HepG2 (cell line): ENCODE measurements around the gene DSCAML1. TPM values are rescaled to one million over a fixed set of nuclear protein-coding genes. Genes with fewer than 3 reads are reported as not detected.
A peak's percentile ranks its signal among the peaks of the same experiment; 100 is the strongest.

Source experiments
- ARID4A ChIP-seq: sonication (generic); formaldehyde crosslinking; IDR thresholded peaks from 2 replicates; pipeline ENCODE4 v1.5.0; 2020; ENCODE audit warnings: mild to moderate bottlenecking, missing genetic modification reagents, borderline replicate concordance
- CERS6 ChIP-seq: sonication (generic); formaldehyde crosslinking; IDR thresholded peaks from 2 replicates; pipeline ENCODE4 v1.5.0; 2020; ENCODE audit warnings: missing genetic modification reagents
- DPF2 ChIP-seq: sonication (generic); formaldehyde crosslinking; IDR thresholded peaks from 2 replicates; pipeline ENCODE4 v1.4.0; 2020; ENCODE audit warnings: mild to moderate bottlenecking, low read depth, missing genetic modification reagents, borderline replicate concordance
- ELF3 ChIP-seq: IDR thresholded peaks from 2 replicates; pipeline ENCODE4 v1.6.1; 2016; ENCODE audit warnings: missing genetic modification reagents, missing compliant biosample characterization
- FOXK2 ChIP-seq: fragments of 450-650 bp; IDR thresholded peaks from 2 replicates; pipeline ENCODE4 v1.6.1; 2016
- HMG20A ChIP-seq: IDR thresholded peaks from 2 replicates; pipeline ENCODE4 v1.6.1; 2016; ENCODE audit warnings: borderline replicate concordance
- HNRNPH1 ChIP-seq: fragments of 200-400 bp; formaldehyde crosslinking; optimal IDR thresholded peaks from 2 replicates; pipeline ENCODE3; 2017; ENCODE audit warnings: mild to moderate bottlenecking, low read depth, low read length
- KLF11 ChIP-seq: IDR thresholded peaks from 2 replicates; pipeline ENCODE4 v1.6.1; 2016; ENCODE audit warnings: missing compliant biosample characterization
- MIER2 ChIP-seq: IDR thresholded peaks from 2 replicates; pipeline ENCODE4 v1.6.1; 2016; ENCODE audit warnings: missing biosample characterization, missing genetic modification reagents
- NCOA2 ChIP-seq: sonication (generic); formaldehyde crosslinking; IDR thresholded peaks from 2 replicates; pipeline ENCODE4 v1.8.0; 2022; ENCODE audit warnings: inconsistent platforms
- NFYC ChIP-seq: IDR thresholded peaks from 2 replicates; pipeline ENCODE4 v1.6.1; 2016; ENCODE audit warnings: missing genetic modification reagents, missing compliant biosample characterization
- NR2F2 ChIP-seq: IDR thresholded peaks from 2 replicates; pipeline ENCODE4 v1.6.1; 2012; ENCODE audit warnings: low read depth, inconsistent platforms, borderline replicate concordance
- POLR2AphosphoS2 ChIP-seq: IDR thresholded peaks from 2 replicates; pipeline ENCODE4 v1.6.1; 2011; ENCODE audit warnings: low read depth, low read length, improper control_type of control experiment
- PRDM10 ChIP-seq: sonication (generic); formaldehyde crosslinking; IDR thresholded peaks from 2 replicates; pipeline ENCODE4 v1.4.0; 2020; ENCODE audit warnings: low read depth, missing genetic modification reagents
- RFXANK ChIP-seq: IDR thresholded peaks from 2 replicates; pipeline ENCODE4 v1.6.1; 2016
- TAF15 ChIP-seq: fragments of 200-400 bp; formaldehyde crosslinking; IDR thresholded peaks from one replicate; pipeline ENCODE4 v1.6.1; 2018; ENCODE audit warnings: mild to moderate bottlenecking, low read depth, low read length; ENCODE audit not compliant: poor library complexity, severe bottlenecking
- ZFP36L2 ChIP-seq: sonication (generic); formaldehyde crosslinking; IDR thresholded peaks from 2 replicates; pipeline ENCODE4 v1.4.0; 2020; ENCODE audit warnings: missing genetic modification reagents
- ZMYM3 ChIP-seq: sonication (generic); formaldehyde crosslinking; IDR thresholded peaks from 2 replicates; pipeline ENCODE4 v1.5.1; 2020; ENCODE audit warnings: mild to moderate bottlenecking, missing genetic modification reagents
- ZNF121 ChIP-seq: sonication (generic); formaldehyde crosslinking; IDR thresholded peaks from 2 replicates; pipeline ENCODE4 v1.5.0; 2020; ENCODE audit warnings: mild to moderate bottlenecking, missing genetic modification reagents
- ZNF224 ChIP-seq: sonication (generic); formaldehyde crosslinking; IDR thresholded peaks from 2 replicates; pipeline ENCODE4 v1.5.0; 2020; ENCODE audit warnings: mild to moderate bottlenecking, missing genetic modification reagents
- ZNF569 ChIP-seq: sonication (generic); formaldehyde crosslinking; IDR thresholded peaks from 2 replicates; pipeline ENCODE4 v1.5.0; 2020; ENCODE audit warnings: mild to moderate bottlenecking, missing genetic modification reagents, moderate library complexity, borderline replicate concordance
- ZNF678 ChIP-seq: sonication (generic); formaldehyde crosslinking; IDR thresholded peaks from 2 replicates; pipeline ENCODE4 v1.4.0; 2020; ENCODE audit warnings: mild to moderate bottlenecking, missing genetic modification reagents
- ZNF816 ChIP-seq: sonication (generic); formaldehyde crosslinking; IDR thresholded peaks from 2 replicates; pipeline ENCODE4 v1.8.0; 2022; ENCODE audit warnings: missing genetic modification reagents, mild to moderate bottlenecking, borderline replicate concordance
- polyA plus RNA-seq, 8 experiments: library from polyadenylated mRNA; depleted of rRNA in 3 of 8; stranded (reverse) in 7 of 8; unstranded in 1 of 8; fragments of >200 nt; fragmentation: Illumina TruSeq in 4 of 8; extraction: Trizol in 4 of 8; gene quantifications; 2 replicates each; pipeline versions ENCODE4 v1.2.1 to v1.2.3, GENCODE V29; 2011 to 2016; ENCODE audit warnings: low read depth in 4 of 8, missing spikeins in 1 of 8, mixed read lengths in 1 of 8; ENCODE audit not compliant: insufficient read depth in 1 of 8
- total RNA-seq, 5 experiments: library from RNA; depleted of rRNA; stranded (reverse); fragments of >200 nt; fragmentation: Illumina TruSeq; extraction: Trizol; gene quantifications; 2 replicates each; pipeline ENCODE4 v1.2.3, GENCODE V29; 2016; ENCODE audit warnings: low read depth in 1 of 5

Gene DSCAML1
- total and polyA plus RNA-seq, 2 of the 13 experiments (the other 11 are each of a cell fraction or from before 2014, with no cell fraction given): 0.29 to 0.40 TPM

- no peak for TF ChIP-seq NFYC
- peak; percentile 88; the same call in 1 of the 2 replicates for TF ChIP-seq DPF2 (CRISPR knock-in tag)
- TF ChIP-seq FOXK2: no peak
- 0 out of 2 replicates have a peak, but pooled peaks have one; percentile 58 for TF ChIP-seq ZNF224 (CRISPR knock-in tag)
- TF ChIP-seq RFXANK (CRISPR knock-in tag): no peak
- TF ChIP-seq ELF3 (CRISPR knock-in tag): peak; percentile 83
- peak; percentile 78 for TF ChIP-seq ZNF121
- TF ChIP-seq HMG20A (CRISPR knock-in tag): peak; percentile 89
- peak; percentile 55; the same call in 1 of the 2 replicates for TF ChIP-seq ARID4A (CRISPR knock-in tag)
- no peak for TF ChIP-seq ZNF678 (CRISPR knock-in tag)
- peak; percentile 96 for TF ChIP-seq NCOA2 (CRISPR knock-in tag)
- 0 out of 2 replicates have a peak, but pooled peaks have one; percentile 31 for TF ChIP-seq MIER2 (CRISPR knock-in tag)
- no peak for TF ChIP-seq TAF15
- peak; percentile 48; the same call in 1 of the 2 replicates for TF ChIP-seq PRDM10 (CRISPR knock-in tag)
- TF ChIP-seq ZMYM3 (CRISPR knock-in tag): peak; percentile 81
- no peak for TF ChIP-seq ZNF816
- TF ChIP-seq ZNF569 (CRISPR knock-in tag): no peak
- no peak for TF ChIP-seq CERS6 (CRISPR knock-in tag)
- TF ChIP-seq NR2F2: peak; percentile 98
- no peak for TF ChIP-seq HNRNPH1
- TF ChIP-seq POLR2AphosphoS2: no peak
- TF ChIP-seq KLF11 (CRISPR knock-in tag): no peak
- no peak for TF ChIP-seq ZFP36L2 (CRISPR knock-in tag)
These were observed 48.1 kb downstream of the DSCAML1 start (continued) for GRCh38 chr11:117748771-117749540.
